HG02943 (cell line): ENCODE measurements around the gene CPNE1.
"Not testable (repeated sequence)": the region's sequence is repeated elsewhere in the genome, so short reads cannot be mapped to it uniquely, and the experiment has no call there.

Experiments
- ATAC-seq: cut with Tn5 transposase; IDR thresholded peaks from one replicate; pipeline ENCODE4 v1.9.1; 2021; ENCODE audit warnings: mild to moderate bottlenecking, low read depth, moderate library complexity; ENCODE audit not compliant: unreplicated experiment

The CPNE1 gene

GRCh38 chr20:35664466-35665206 lies at the start of gene CPNE1, which contains the start of gene RBM12:
CPNE1 (minus strand) TSS chr20:35664900; CDS start chr20:35632923, 31,977 bp downstream.
RBM12 (minus strand) TSS chr20:35664900; CDS start chr20:35655322, 9,578 bp downstream.
- peak; percentile 63 for ATAC-seq

- ATAC-seq = no peak
Measured at GRCh38 chr20:35714127-35714526, 49.4 kb upstream of the CPNE1 start.

- ATAC-seq = not testable (repeated sequence)
Measured at GRCh38 chr20:35713120-35713519, 48.4 kb upstream of the CPNE1 start.

- ATAC-seq = no peak
Measured at GRCh38 chr20:35711588-35712209, 47.0 kb upstream of the CPNE1 start.

- ATAC-seq = no peak
Measured at GRCh38 chr20:35710884-35711587, 46.3 kb upstream of the CPNE1 start.

GRCh38 chr20:35710039-35710438 lies 45.3 kb upstream of the CPNE1 start:
- no peak for ATAC-seq

GRCh38 chr20:35709259-35709658 lies 44.6 kb upstream of the CPNE1 start:
- no peak for ATAC-seq

GRCh38 chr20:35708502-35708901 lies 43.8 kb upstream of the CPNE1 start:
- no peak for ATAC-seq

GRCh38 chr20:35706591-35707529 lies 42.2 kb upstream of the CPNE1 start:
- not testable (repeated sequence) for ATAC-seq

- ATAC-seq = not testable (repeated sequence)
Measured at GRCh38 chr20:35705894-35706293, 41.2 kb upstream of the CPNE1 start.

- ATAC-seq = no peak
Measured at GRCh38 chr20:35704514-35705261, 40.0 kb upstream of the CPNE1 start.

- no peak for ATAC-seq
Measured at GRCh38 chr20:35702824-35703695, 38.4 kb upstream of the CPNE1 start.

GRCh38 chr20:35702051-35702823 lies 37.5 kb upstream of the CPNE1 start:
- no peak for ATAC-seq

- no peak for ATAC-seq
Measured at GRCh38 chr20:35700625-35701148, 36.0 kb upstream of the CPNE1 start.

- no peak for ATAC-seq
Measured at GRCh38 chr20:35699957-35700624, 35.4 kb upstream of the CPNE1 start.

GRCh38 chr20:35699127-35699956 lies 34.6 kb upstream of the CPNE1 start, which contains the start of the genes NFS1 and ROMO1:
NFS1 (minus strand) TSS chr20:35699352; CDS start chr20:35699288, 64 bp downstream.
ROMO1 (plus strand) TSS chr20:35699405; CDS start chr20:35699633, 228 bp downstream.
- peak; percentile 62 for ATAC-seq
